HepG2 (cell line): Measurements from ENCODE around the gene ABCA4. TPM values are rescaled to one million over a fixed set of nuclear protein-coding genes. Genes with fewer than 3 reads are reported as not detected.
A peak's percentile ranks its signal among the peaks of the same experiment; 100 is the strongest.

Experiments
- EZH2 ChIP-seq: conservative IDR thresholded peaks from 2 replicates; pipeline ENCODE4 v1.6.1; 2012; ENCODE audit warnings: mild to moderate bottlenecking, low read depth, low read length, moderate library complexity
- KAT7 ChIP-seq: IDR thresholded peaks from 2 replicates; pipeline ENCODE4 v1.6.1; 2018; ENCODE audit warnings: borderline replicate concordance, missing compliant biosample characterization
- KDM1A ChIP-seq: IDR thresholded peaks from 2 replicates; pipeline ENCODE4 v1.6.1; 2016; ENCODE audit warnings: missing compliant biosample characterization
- KLF9 ChIP-seq: IDR thresholded peaks from 2 replicates; pipeline ENCODE4 v1.6.1; 2016; ENCODE audit warnings: low read depth
- NR2C2 ChIP-seq: sonication (generic); formaldehyde crosslinking; IDR thresholded peaks from 2 replicates; pipeline ENCODE4 v1.4.0; 2020; ENCODE audit warnings: missing genetic modification reagents, mild to moderate bottlenecking, moderate library complexity, borderline replicate concordance
- PHB2 ChIP-seq: fragments of 450-650 bp; IDR thresholded peaks from 2 replicates; pipeline ENCODE4 v1.6.1; 2018; ENCODE audit not compliant: partially characterized antibody
- POGZ ChIP-seq: sonication (generic); formaldehyde crosslinking; IDR thresholded peaks from 2 replicates; pipeline ENCODE4 v1.4.0; 2020; ENCODE audit warnings: mild to moderate bottlenecking, missing genetic modification reagents
- RERE ChIP-seq: IDR thresholded peaks from 2 replicates; pipeline ENCODE4 v1.6.1; 2016; ENCODE audit warnings: low read depth, missing genetic modification reagents, missing compliant biosample characterization
- SKIL ChIP-seq: sonication (generic); formaldehyde crosslinking; IDR thresholded peaks from 2 replicates; pipeline ENCODE4 v1.8.0; 2022; ENCODE audit warnings: missing genetic modification reagents, mild to moderate bottlenecking, moderate library complexity, borderline replicate concordance
- TBL1XR1 ChIP-seq: fragments of 150-350 bp; IDR thresholded peaks from 2 replicates; pipeline ENCODE4 v1.6.1; 2014; ENCODE audit warnings: borderline replicate concordance, low read length; ENCODE audit not compliant: partially characterized antibody
- ZBTB43 ChIP-seq: sonication (generic); formaldehyde crosslinking; conservative IDR thresholded peaks from 2 replicates; pipeline ENCODE4 v1.4.0; 2020; ENCODE audit warnings: missing genetic modification reagents
- ZNF17 ChIP-seq: sonication (generic); formaldehyde crosslinking; IDR thresholded peaks from 2 replicates; pipeline ENCODE4 v1.5.0; 2020; ENCODE audit warnings: mild to moderate bottlenecking, missing genetic modification reagents
- ZNF280B ChIP-seq: sonication (generic); formaldehyde crosslinking; IDR thresholded peaks from 2 replicates; pipeline ENCODE4 v1.5.0; 2020; ENCODE audit warnings: missing genetic modification reagents, mild to moderate bottlenecking, borderline replicate concordance
- ZNF772 ChIP-seq: sonication (generic); formaldehyde crosslinking; IDR thresholded peaks from 2 replicates; pipeline ENCODE4 v1.5.0; 2020; ENCODE audit warnings: mild to moderate bottlenecking, missing genetic modification reagents
- ZNF792 ChIP-seq: IDR thresholded peaks from 2 replicates; pipeline ENCODE4 v1.6.1; 2016
- ZNF800 ChIP-seq: sonication (generic); formaldehyde crosslinking; IDR thresholded peaks from 2 replicates; pipeline ENCODE4 v1.4.0; 2020; ENCODE audit warnings: missing genetic modification reagents
- polyA plus RNA-seq, 8 experiments: library from polyadenylated mRNA; depleted of rRNA in 3 of 8; stranded (reverse) in 7 of 8; unstranded in 1 of 8; fragments of >200 nt; fragmentation: Illumina TruSeq in 4 of 8; extraction: Trizol in 4 of 8; gene quantifications; 2 replicates each; pipeline versions ENCODE4 v1.2.1 to v1.2.3, GENCODE V29; 2011 to 2016; ENCODE audit warnings: low read depth in 4 of 8, missing spikeins in 1 of 8, mixed read lengths in 1 of 8; ENCODE audit not compliant: insufficient read depth in 1 of 8
- total RNA-seq, 5 experiments: library from RNA; depleted of rRNA; stranded (reverse); fragments of >200 nt; fragmentation: Illumina TruSeq; extraction: Trizol; gene quantifications; 2 replicates each; pipeline ENCODE4 v1.2.3, GENCODE V29; 2016; ENCODE audit warnings: low read depth in 1 of 5

Gene ABCA4
- total and polyA plus RNA-seq, 2 of the 13 experiments (the other 11 are each of a cell fraction or from before 2014, with no cell fraction given) = 0.24 to 0.67 TPM

GRCh38 chr1:94068999-94069918 lies 51.7 kb downstream of the ABCA4 start (continued):
- TF ChIP-seq NR2C2 (peak; percentile 47; the same call in 1 of the 2 replicates), KAT7 (CRISPR knock-in tag) (no peak), POGZ (CRISPR knock-in tag) (no peak; the same call in 1 of the 2 replicates), TBL1XR1 (no peak), SKIL (CRISPR knock-in tag) (no peak), KDM1A (CRISPR knock-in tag) (no peak), ZBTB43 (CRISPR knock-in tag) (0 out of 2 replicates have a peak, but pooled peaks have one; percentile 2), ZNF772 (no peak), ZNF17 (CRISPR knock-in tag) (no peak), EZH2 (no peak), KLF9 (CRISPR knock-in tag) (no peak), ZNF792 (CRISPR knock-in tag) (0 out of 2 replicates have a peak, but pooled peaks have one; percentile 44), PHB2 (no peak), RERE (no peak), ZNF800 (no peak), ZNF280B (CRISPR knock-in tag) (no peak)
